ENCODE data around the gene SNX10. TPM values are rescaled to one million over a fixed set of nuclear protein-coding genes. Genes with fewer than 3 reads are reported as not detected.

Gene SNX10
- 5.6 to 7.6 TPM (median 7.0 TPM) in 3 replicates for polyA plus RNA-seq
- 1.4 TPM for polyA plus RNA-seq (2011; ENCODE audit: low read depth)
- 6.7 and 11.1 TPM in 2 replicates for polyA plus RNA-seq (2011; cell fraction: cytosol; rRNA removed)
- 3.5 and 4.5 TPM in 2 replicates for polyA plus RNA-seq (2011; cell fraction: nucleus; rRNA removed)
- 1.5 and 5.2 TPM in 2 replicates for polyA plus RNA-seq (2012; ENCODE audit: low replicate concordance)
- polyA minus RNA-seq = 0.98 to 5.9 TPM (median 2.1 TPM) in 3 replicates
- 10.0 TPM for polyA minus RNA-seq (2011; cell fraction: cytosol; rRNA and poly(A)+ RNA removed)
- 0.63 and 4.5 TPM in 2 replicates for polyA minus RNA-seq (2011; cell fraction: nucleus; rRNA and poly(A)+ RNA removed)

GRCh38 chr7:26291699-26292538 lies at the start of gene SNX10:
TSS of gene SNX10 (plus strand) at chr7:26291862. CDS start at chr7:26346443, 54,581 bp downstream.
- Histone ChIP-seq H3K4me2 (ENCODE audit: control insufficient read depth, extremely low read depth, insufficient read depth, low read depth, low read length) (peak within 1 kb of the TSS; percentile 80), H3K4me1 (ENCODE audit: control insufficient read depth, extremely low read depth, insufficient read depth, low read length) (peaks cover 3% of the 10 kb centered on the region), H3K9ac (ENCODE audit: control insufficient read depth, extremely low read depth, insufficient read depth, low read length) (peak within 1 kb of the TSS; percentile 65), H3K27ac (ENCODE audit: control insufficient read depth, insufficient read depth, low read length) (no peak within 1 kb of the TSS), H3K36me3 (ENCODE audit: control insufficient read depth in 2 of 2, extremely low read depth in 1 of 2, insufficient read depth in 2 of 2, low read length in 2 of 2) (no peaks in the 10 kb centered on the region), H3K9me3 (ENCODE audit: control insufficient read depth, low read depth, low read length) (no peaks in the 10 kb centered on the region), H3K9me1 (ENCODE audit: control insufficient read depth, extremely low read depth, insufficient read depth, low read length) (no peaks in the 10 kb centered on the region), H4K20me1 (ENCODE audit: control insufficient read depth, extremely low read depth, insufficient read depth, low read length) (no peaks in the 10 kb centered on the region), H3K79me2 (ENCODE audit: control insufficient read depth, insufficient read depth, low read length) (no peaks in the 10 kb centered on the region), H3K4me3 (ENCODE audit: control insufficient read depth in 2 of 3, extremely low read depth in 1 of 3, insufficient read depth in 2 of 3, low read depth in 1 of 3, low read length in 3 of 3) (peak within 1 kb of the TSS; percentile 48 to 70 (median 70)), H3K27me3 (ENCODE audit: control insufficient read depth, extremely low read depth, insufficient read depth, low read length) (no peaks in the 10 kb centered on the region), H2AFZ (ENCODE audit: control insufficient read depth, low read length) (peak within 1 kb of the TSS; percentile 90)
- DNase-seq (ENCODE audit: low read depth, low spot score) (no peak), FAIRE-seq (peak; percentile 34)
- no peak for TF ChIP-seq EZH2 (IDR thresholded peaks at IDR 0.05; ENCODE audit: low read length)
- TF ChIP-seq, protein P1, sequence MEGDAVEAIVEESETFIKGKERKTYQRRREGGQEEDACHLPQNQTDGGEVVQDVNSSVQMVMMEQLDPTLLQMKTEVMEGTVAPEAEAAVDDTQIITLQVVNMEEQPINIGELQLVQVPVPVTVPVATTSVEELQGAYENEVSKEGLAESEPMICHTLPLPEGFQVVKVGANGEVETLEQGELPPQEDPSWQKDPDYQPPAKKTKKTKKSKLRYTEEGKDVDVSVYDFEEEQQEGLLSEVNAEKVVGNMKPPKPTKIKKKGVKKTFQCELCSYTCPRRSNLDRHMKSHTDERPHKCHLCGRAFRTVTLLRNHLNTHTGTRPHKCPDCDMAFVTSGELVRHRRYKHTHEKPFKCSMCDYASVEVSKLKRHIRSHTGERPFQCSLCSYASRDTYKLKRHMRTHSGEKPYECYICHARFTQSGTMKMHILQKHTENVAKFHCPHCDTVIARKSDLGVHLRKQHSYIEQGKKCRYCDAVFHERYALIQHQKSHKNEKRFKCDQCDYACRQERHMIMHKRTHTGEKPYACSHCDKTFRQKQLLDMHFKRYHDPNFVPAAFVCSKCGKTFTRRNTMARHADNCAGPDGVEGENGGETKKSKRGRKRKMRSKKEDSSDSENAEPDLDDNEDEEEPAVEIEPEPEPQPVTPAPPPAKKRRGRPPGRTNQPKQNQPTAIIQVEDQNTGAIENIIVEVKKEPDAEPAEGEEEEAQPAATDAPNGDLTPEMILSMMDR (optimal IDR thresholded peaks at IDR 0.05 in 1 of 3, IDR thresholded peaks at IDR 0.05 in 1 of 3, conservative IDR thresholded peaks at IDR 0.05 in 1 of 3; ENCODE audit: extremely low read depth in 1 of 3, insufficient read depth in 2 of 3, low read length in 3 of 3) = peak in 2 of 3 experiments; percentile 39 to 78
- dilution Hi-C loops (cut with MboI; ENCODE audit: extremely low pct_ligation_motif_present, low sequenced_read_pairs) = no loop called here

DNA sequence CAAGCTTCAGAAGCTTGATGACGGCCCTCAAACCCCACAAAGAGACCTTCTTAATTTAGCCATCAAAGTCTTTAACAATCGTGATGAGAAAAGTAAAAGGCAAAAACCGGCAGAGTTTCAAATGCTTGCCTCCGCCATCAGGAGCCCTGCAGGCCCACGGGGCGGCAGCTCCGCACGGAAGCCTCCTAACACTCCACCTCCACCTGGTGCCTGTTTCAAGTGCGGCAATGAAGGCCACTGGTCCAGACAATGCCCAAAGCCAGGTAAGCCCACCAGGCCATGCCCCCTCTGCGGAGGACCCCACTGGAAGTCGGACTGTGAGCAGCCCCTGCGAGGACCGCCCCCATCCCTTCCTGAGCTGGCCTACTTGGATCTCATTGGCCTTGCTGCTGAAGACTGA lies 46.5 kb upstream of the SNX10 start:
- Histone ChIP-seq H3K9me1 (ENCODE audit: control insufficient read depth, extremely low read depth, insufficient read depth, low read length) (no peaks in the 10 kb centered on the region), H2AFZ (ENCODE audit: control insufficient read depth, low read length) (no peak overlapping the region), H3K27ac (ENCODE audit: control insufficient read depth, insufficient read depth, low read length) (no peak overlapping the region), H3K4me1 (ENCODE audit: control insufficient read depth, extremely low read depth, insufficient read depth, low read length) (no peaks in the 10 kb centered on the region), H3K27me3 (ENCODE audit: control insufficient read depth, extremely low read depth, insufficient read depth, low read length) (no peaks in the 10 kb centered on the region), H3K36me3 (ENCODE audit: control insufficient read depth in 2 of 2, extremely low read depth in 1 of 2, insufficient read depth in 2 of 2, low read length in 2 of 2) (no peaks in the 10 kb centered on the region), H3K4me3 (ENCODE audit: control insufficient read depth in 2 of 3, extremely low read depth in 1 of 3, insufficient read depth in 2 of 3, low read depth in 1 of 3, low read length in 3 of 3) (no peak overlapping the region), H4K20me1 (ENCODE audit: control insufficient read depth, extremely low read depth, insufficient read depth, low read length) (no peaks in the 10 kb centered on the region), H3K79me2 (ENCODE audit: control insufficient read depth, insufficient read depth, low read length) (no peaks in the 10 kb centered on the region), H3K9me3 (ENCODE audit: control insufficient read depth, low read depth, low read length) (no peaks in the 10 kb centered on the region), H3K4me2 (ENCODE audit: control insufficient read depth, extremely low read depth, insufficient read depth, low read depth, low read length) (no peak overlapping the region), H3K9ac (ENCODE audit: control insufficient read depth, extremely low read depth, insufficient read depth, low read length) (no peak overlapping the region)
- no peak for FAIRE-seq
- DNase-seq (ENCODE audit: low read depth, low spot score) = no peak
- dilution Hi-C loops (cut with MboI; ENCODE audit: extremely low pct_ligation_motif_present, low sequenced_read_pairs) = no loop called here
- no peak for TF ChIP-seq EZH2 (IDR thresholded peaks at IDR 0.05; ENCODE audit: low read length)
- TF ChIP-seq, protein P1 (optimal IDR thresholded peaks at IDR 0.05 in 1 of 3, IDR thresholded peaks at IDR 0.05 in 1 of 3, conservative IDR thresholded peaks at IDR 0.05 in 1 of 3; ENCODE audit: extremely low read depth in 1 of 3, insufficient read depth in 2 of 3, low read length in 3 of 3) = no peak

Data from keratinocyte (primary cell).